ENCODE measurements around the gene CDH22. TPM values are rescaled to one million over a fixed set of nuclear protein-coding genes. Genes with fewer than 3 reads are reported as not detected.

Gene CDH22
- total and polyA plus RNA-seq, 2 experiments from 2014 or later = 0.08 to 0.10 TPM

DNA sequence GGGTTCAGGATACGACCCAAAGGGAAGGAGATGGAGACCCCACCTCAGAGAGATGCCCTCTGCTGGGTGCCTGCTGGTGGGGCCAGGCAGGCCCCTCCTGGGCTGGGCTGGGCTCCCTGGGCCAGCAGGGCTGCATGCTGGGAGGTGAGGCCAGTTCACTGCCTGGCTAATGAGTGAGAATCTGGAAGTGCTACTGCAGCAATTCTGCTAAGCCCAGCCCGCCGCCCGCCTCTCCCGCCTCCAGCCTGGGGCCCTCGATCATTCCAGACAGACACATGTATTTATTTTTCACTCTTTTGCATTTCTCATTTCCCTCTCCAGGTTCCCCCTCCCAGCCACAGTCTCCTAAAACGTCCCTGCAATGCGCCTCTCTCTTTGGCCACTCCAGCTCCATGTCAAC is 79.6 kb downstream of the CDH22 start (continued):
- TF ChIP-seq ZNF462 (CRISPR knock-in tag; IDR thresholded peaks at IDR 0.05) = no peak

- Mint-ChIP-seq H3K4me1 (peaks cover 43% of the 10 kb centered on the region), H3K9me3 (no peaks in the 10 kb centered on the region; the same call in 2 of the 3 replicates), H3K27me3 (ENCODE audit: insufficient read depth, low read depth, poor library complexity) (peaks cover 17% of the 10 kb centered on the region), H3K36me3 (ENCODE audit: low read depth) (no peaks in the 10 kb centered on the region), H3K27ac (no peak overlapping the region), H3K4me3 (no peak overlapping the region)
- Histone ChIP-seq H3K4me3 (peak overlapping the region; percentile 28; the same call in 1 of the 2 replicates), H3K36me3 (ENCODE audit: insufficient read depth) (no peaks in the 10 kb centered on the region), H3K27me3 (ENCODE audit: insufficient read depth) (no peaks in the 10 kb centered on the region), H3F3A (replicated peaks; ENCODE audit: low read depth) (no peaks in the 10 kb centered on the region; the same call in 1 of the 2 replicates), H4K20me1 (replicated peaks; ENCODE audit: insufficient read depth) (no peaks in the 10 kb centered on the region), H2AFZ (no peak overlapping the region), H3K27ac (ENCODE audit: low read depth) (no peak overlapping the region), H3K9me2 (ENCODE audit: insufficient read depth) (no peaks in the 10 kb centered on the region), H3K4me1 (ENCODE audit: insufficient read depth) (peaks cover 19% of the 10 kb centered on the region), H3K79me2 (replicated peaks; ENCODE audit: insufficient read depth) (no peaks in the 10 kb centered on the region), H3K4me2 (peak overlapping the region; percentile 62; the same call in 1 of the 2 replicates)
- ATAC-seq (peak; percentile 12; the same call in 1 of the 3 replicates), DNase-seq (ENCODE audit: low spot score) (no peak)
- TF ChIP-seq ZNF114 (CRISPR knock-in tag; IDR thresholded peaks at IDR 0.05) = no peak
- TF ChIP-seq POLR2AphosphoS5 (IDR thresholded peaks at IDR 0.05; ENCODE audit: low read depth) = no peak
- no peak for TF ChIP-seq ETS1 (IDR thresholded peaks at IDR 0.05)
- TF ChIP-seq, protein P1, sequence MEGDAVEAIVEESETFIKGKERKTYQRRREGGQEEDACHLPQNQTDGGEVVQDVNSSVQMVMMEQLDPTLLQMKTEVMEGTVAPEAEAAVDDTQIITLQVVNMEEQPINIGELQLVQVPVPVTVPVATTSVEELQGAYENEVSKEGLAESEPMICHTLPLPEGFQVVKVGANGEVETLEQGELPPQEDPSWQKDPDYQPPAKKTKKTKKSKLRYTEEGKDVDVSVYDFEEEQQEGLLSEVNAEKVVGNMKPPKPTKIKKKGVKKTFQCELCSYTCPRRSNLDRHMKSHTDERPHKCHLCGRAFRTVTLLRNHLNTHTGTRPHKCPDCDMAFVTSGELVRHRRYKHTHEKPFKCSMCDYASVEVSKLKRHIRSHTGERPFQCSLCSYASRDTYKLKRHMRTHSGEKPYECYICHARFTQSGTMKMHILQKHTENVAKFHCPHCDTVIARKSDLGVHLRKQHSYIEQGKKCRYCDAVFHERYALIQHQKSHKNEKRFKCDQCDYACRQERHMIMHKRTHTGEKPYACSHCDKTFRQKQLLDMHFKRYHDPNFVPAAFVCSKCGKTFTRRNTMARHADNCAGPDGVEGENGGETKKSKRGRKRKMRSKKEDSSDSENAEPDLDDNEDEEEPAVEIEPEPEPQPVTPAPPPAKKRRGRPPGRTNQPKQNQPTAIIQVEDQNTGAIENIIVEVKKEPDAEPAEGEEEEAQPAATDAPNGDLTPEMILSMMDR (conservative IDR thresholded peaks at IDR 0.05; ENCODE audit: low read depth in 2 of 2) = no peak
- TF ChIP-seq REST (IDR thresholded peaks at IDR 0.05; ENCODE audit: unreplicated experiment) = no peak
- no peak for TF ChIP-seq ZNF331 (CRISPR knock-in tag; IDR thresholded peaks at IDR 0.05; ENCODE audit: low read depth)
- TF ChIP-seq NANOG (IDR thresholded peaks at IDR 0.05; ENCODE audit: borderline replicate concordance) = no peak
- TF ChIP-seq JUNB (IDR thresholded peaks at IDR 0.05; ENCODE audit: unreplicated experiment) = no peak
- TF ChIP-seq CREB1 (CRISPR knock-in tag; IDR thresholded peaks at IDR 0.05; ENCODE audit: low read depth) = no peak
- TF ChIP-seq EZH2 (IDR thresholded peaks at IDR 0.05; ENCODE audit: low read depth, unreplicated experiment) = no peak
- no peak for TF ChIP-seq STAT1 (IDR thresholded peaks at IDR 0.05; ENCODE audit: unreplicated experiment)
These were observed 81.0 kb downstream of the CDH22 start for GRCh38 chr20:46227272-46227767.

Data from GM23338 (cell line).